NOMO-1 treated with dmso at 0.1 percent for 144 hours (cell line): ENCODE measurements around the gene CERS5.
A peak's percentile ranks its signal among the peaks of the same experiment; 100 is the strongest.
"Not testable (repeated sequence)": the region's sequence is repeated elsewhere in the genome, so short reads cannot be mapped to it uniquely, and the experiment has no call there.

ENCODE experiments used
- DNase-seq: peaks from one replicate; lab custom pipeline; 2025; ENCODE audit not compliant: unreplicated experiment; lab: John Stamatoyannopoulos, UW

Gene CERS5

DNA sequence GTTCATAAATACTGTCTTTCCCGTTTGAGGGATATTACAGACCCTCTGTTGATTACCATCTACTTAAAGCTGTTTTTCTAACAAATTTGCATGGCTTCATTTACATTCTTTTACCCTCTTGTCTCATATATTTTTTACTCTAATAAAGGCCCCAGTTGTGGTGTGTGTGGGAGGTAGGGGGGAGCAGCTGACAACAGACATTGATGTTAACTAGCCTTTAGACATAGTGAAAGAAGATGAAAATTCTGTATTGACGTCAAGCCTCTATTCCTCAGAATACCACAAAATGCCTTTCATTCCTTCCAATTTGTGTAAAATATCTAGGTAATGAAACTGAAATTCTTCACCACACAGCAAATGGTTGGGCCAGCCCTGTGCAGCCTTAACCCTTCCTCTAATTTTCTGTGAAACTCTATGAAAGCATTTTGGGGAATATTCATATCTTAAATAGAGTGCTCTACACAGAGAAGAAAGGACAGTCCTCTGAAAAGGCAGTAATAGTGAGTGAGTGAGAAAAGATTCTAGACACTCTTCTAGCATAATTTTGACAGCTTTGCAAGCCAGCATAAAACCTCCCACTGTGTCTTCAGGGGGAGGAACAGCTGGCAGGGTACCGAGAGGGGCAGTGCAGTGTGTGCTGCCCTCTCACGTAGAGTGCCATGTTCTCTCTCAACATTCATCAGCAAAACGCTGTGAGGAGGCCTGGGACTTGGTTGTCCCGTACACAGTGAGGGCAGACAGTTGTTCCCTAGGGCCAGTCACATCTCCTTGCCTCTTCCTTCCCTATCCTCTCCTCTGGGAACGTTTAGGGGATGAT is 20.1 kb upstream of the CERS5 start:
- no peak for DNase-seq

DNA sequence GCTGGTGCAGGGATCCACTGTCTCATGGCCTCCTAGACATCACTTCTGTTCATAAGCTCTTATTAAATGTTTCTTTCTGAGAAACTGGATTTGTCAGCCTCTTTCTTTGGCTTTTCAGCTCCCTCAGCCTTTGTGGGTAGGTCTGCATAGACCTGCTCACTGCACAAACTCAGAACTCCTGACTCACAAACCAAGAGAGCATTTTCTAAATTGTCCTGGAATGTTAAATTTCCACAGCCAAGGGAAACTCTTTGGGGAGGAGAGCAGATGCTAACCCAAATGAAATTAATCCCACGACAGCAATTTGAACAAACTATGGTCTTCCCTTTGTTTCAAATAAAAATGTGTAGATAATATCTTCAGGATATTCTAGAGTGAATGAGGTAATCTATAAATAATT is 19.5 kb upstream of the CERS5 start:
- DNase-seq: no peak

DNA sequence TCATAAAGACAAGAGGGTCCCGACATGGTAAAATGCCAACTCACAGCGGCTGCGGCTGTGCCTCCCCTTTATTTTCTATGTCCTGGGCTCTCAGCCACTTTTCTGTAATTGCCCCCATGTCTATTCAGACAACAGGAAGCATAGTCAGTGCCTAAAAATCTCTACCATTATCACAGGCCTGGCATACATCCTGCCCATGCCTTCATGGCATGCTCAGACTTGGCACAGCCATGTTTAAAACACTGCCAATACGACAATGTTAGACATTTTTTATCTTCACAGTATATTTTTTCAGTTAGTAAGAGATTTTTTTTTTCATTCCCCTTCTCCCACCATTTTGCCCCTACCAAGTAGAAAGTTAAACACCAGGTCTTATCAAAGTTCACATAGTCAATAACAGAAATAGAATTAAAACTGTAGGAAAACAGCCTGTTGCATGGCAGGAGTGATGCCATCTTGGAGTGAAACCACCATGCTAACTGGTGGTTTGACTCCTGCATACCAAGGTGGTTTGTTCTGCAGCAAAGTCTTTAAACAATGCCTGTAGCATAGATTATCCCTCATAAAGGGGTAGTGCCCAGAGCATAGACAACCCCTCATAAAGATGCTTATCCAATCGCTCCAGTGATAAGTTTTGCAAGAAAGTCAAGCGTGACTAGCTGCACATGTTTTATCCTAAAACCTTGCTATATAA is 18.9 kb upstream of the CERS5 start:
- DNase-seq: no peak

DNA sequence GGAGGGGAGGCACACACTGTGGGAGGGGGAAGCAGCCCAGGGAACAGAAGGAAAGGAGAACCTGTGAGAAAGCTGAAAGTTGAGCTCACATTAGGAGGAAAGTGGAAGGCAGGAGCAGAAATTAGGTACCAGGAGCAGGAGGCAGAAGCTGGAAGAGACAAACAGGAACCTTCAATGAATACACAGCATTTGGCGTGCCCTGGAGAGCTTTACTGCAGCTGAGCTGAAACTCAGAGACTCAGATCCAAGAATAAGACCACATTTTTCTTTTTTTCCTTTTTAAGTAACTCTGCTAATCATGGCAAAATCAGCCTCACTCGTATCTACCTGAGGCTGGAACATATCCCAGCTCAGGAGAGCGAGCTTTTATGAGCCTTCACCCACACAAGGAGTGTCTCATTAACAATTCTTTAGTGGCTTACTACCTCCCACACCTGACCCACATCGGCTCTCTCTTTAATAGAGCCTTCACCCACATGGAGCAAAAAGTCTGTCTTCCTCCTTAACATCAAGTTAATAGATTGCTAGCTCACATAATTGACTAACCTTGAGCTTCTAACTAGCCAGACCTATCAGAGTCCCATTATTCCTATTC is 18.2 kb upstream of the CERS5 start:
- no peak for DNase-seq

DNA sequence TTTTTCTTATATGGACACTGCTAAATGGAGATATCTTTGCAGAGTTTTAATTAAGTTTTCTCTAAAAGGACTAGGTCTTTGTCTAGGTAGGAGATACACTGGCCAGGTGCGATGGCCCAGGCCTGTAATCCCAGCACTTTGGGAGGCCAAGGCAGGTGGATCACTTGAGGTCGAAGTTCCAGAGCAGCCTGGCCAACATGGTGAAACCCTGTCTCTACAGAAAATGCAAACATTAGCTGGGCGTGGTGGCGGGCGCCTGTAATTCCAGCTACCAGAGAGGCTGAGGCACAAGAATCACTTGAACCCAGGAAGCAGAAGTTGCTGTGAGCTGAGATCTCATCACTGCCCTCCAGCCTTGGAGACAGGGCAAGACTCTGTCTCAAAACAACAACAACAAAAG is 17.1 kb upstream of the CERS5 start:
- no peak for DNase-seq

DNA sequence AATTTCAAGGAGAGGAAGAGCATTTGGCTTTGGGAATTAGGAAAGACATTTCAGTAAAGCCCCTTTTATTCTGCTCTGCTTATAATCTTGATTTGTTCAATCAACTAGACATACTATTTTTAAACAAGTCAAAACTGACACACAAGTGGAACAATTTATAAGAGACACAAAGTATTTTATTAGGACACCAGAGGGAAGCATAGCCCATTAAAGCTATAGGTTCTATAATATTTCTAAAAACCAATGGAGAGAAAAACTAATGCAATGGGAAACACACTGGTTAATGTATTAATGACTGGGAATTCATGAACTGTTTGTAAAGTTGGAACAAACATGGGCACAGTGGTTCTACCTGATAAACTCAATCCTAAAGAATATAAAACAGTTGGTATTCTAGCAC is 15.3 kb upstream of the CERS5 start:
- no peak for DNase-seq

DNA sequence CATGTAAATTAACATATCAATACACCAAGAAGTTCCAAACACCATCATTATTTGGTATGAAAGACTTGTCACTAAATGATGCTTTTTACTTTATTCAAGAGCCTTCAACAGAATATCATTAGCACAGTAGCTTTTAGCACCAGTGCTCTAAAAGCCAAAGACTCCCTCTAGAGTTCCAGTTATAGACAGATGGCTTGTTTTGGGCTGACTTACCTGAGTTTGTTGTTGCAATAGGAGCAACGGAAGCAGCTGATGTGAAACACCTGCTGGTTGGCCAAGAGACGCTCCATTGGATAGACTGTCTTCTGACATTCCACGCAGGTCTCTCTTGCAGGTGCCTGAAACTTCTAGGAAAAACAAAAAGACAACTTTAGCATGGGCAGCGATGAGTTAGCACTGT is 14.5 kb upstream of the CERS5 start:
- no peak for DNase-seq

DNA sequence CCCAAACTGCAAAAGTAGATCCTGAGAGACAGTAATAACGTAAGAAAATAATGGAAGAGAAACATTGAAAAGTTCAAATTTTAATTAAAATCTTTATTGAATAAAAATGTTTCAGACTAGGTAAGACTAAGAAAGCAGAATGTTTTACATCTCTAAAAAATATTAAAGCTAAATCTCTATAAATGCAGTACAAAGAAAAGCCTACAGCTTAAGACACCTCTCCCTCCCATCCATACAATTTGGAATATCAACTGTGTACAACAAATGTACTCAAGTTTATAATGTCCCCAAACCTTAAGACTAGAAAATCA is 8.5 kb upstream of the CERS5 start:
- DNase-seq: no peak

DNA sequence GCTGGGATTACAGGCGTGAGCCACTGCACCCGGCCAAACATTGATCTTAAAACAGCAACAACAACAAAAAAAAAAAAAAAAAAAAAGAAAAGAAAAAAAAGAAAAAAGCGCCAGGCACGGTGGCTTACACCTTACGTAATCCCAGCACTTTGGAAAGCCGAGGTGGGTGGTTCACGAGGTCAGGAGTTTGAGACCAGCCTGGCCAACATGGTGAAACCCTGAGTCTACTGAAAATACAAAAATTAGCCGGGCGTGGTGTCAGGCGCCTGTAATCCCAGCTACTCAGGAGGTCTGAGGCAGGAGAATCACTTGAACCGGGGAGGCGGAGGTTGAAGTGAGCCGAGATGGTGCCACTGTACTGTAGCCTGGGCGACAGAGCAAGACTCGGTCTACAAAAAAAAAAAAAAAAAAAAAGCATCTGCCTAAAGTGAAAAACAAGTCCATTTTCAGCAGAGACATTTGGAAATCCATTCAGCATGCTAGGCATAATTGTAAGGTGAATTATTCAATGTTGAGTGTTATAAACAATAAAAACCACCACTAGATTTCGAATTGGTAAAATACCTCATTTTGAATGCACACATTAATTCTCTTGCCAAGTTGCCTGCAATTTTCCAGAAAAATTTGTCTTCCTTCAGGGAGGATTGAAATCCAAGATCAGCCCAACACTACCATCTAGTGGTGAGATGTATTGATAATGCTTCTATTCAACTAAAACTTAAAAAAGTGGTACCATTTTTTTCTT is 8.0 kb upstream of the CERS5 start:
- DNase-seq: no peak

DNA sequence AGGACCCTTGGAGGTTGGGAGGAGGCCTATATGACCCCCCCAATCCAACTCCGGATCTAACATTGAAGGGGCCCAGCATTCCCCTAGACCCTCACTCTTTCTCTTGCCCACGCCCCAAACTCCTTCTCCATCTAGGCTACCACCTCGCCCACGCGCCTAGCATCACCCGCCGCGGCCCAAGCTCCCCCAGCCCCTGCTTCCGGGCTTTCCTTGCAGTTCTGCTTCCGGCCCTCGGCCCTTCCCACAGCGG is 445 bp downstream of the CERS5 start:
- peak; percentile 25 for DNase-seq

DNA sequence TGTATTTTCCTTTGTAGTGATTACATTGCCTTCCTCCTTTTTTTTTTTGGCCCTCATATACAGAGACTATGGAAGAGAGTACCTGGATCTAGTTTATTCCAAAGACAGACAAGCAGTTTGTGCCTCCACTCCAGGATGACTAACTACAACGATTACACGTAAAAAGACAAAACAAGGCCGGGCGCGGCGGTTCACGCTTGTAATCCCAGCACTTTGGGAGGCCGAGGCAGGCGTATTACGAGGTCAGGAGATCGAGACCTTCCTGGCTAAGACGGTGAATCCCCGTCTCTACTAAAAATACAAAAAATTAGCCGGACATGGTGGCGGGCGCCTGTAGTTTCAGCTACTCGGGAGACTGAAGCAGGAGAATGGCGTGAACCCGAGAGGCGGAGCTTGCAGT is 2.2 kb downstream of the CERS5 start:
- DNase-seq: no peak

DNA sequence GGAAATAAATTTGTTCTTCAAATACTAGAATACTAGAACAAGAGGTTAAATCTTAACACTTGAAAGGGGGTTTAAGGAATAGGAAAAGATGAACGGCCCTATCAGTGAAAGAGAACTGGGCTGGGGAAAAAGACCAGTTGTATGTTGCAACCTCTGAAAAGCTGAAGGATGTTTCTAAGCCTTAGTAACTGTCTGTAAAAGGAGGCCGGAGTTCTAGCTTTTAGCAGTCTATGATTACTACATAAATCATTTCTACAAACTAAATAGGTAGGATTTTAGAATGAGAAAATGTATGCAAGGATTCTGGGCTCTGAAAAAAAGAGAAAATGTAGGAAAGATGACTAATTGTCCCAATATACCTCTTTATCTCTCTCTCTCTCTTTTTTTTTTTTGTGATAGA is 4.9 kb downstream of the CERS5 start:
- DNase-seq: no peak

DNA sequence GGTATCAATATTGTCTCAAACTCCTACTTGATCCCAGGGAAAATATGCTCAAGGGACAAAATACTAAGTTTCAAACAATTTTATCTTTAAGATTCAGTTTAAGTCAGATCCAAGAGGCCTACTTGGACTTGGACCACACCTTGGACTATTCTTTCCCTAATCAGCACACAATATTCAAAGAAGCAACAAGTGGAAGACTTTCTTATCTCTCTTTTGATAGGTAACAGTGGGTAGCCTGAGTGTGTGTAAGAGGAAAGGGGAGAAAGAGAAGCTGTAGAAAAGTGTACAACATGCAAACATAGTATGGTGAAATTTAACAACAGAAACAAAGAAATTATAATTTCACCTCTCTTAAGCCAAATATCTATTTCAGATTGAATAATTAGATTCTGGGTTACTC is 6.5 kb downstream of the CERS5 start:
- no peak for DNase-seq

DNA sequence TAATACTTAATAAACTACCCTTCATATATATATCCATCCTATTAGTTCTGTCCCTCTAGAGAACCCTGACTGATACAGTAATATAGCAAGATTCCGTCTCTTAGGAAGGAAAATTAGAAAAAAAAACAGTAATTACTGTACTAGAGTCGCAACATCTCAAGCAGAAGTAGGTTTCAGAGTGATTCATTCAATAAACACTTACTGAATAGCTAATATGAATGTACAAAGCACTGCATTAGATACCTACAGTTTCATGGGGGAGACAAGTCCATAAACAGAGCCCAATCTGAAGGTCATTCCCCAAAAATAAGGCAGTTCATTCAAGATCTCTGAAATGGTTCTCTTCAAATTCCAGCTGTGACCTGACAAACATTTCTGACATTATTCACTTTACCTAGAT is 9.9 kb downstream of the CERS5 start:
- no peak for DNase-seq

DNA sequence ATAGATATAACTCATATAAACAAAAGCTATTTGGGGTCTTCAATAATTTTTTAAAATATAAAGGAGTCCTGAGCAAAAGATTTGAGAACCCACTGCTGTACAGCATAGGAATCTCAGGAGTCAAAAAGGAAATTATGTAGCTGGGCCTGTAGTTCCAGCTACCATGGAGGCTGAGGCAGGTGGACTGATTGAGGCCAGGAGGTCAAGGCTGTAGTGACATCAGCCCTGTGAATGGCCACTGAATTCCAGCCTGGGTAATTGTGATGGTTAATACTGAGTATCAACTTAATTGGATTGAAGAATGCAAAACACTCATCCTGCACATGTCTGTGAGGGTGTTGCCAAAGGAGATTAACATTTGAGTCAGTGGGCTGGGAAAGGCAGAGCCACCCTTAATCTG is 10.5 kb downstream of the CERS5 start:
- no peak for DNase-seq

DNA sequence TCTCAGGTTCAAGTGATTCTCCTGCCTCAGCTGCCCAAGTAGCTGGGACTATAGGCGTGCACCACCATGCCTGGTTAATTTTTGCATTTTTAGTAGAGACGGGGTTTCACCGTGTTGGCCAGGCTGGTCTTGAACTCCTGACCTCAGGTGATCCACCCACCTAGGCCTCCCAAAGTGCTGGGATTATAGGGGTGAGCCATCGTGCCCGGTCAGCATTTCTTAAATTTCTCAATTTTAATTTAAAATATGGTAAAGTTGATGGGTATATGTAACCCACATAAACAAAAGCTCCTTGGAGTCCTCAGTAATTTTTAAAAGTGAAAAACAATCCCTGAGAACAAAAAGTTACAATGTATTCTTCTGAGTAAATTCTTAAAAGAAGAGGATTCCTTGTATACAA is 12.2 kb downstream of the CERS5 start:
- DNase-seq: not testable (repeated sequence)

DNA sequence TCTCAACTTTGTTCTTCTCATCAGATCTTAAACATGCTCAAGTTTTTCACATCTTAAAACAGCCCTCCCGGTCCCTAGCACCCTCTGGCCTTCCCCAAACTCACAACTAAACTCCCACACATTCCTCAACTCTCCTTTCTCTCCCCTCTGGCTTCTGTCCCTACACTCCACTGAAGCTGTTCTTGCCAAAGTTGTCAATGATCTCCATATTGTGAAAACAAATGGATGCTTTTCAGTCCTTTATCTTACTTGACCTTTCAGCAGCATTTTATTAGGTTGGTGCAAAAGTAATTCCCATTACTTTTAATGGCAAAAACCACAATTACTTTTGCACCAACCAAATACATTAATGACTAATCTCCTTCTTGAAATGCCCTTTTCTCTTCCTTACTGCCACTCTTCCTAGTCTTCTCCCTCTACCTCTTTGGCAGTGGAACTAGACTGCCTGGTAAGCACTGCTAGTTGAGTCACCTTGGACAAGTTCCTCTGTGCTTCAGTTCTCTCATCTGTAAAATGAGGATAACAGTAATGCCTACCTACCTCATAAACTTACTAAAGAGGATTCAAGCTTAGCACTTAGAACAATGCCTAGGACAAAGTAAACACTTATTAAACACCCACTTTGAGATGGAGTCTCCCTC is 16.0 kb downstream of the CERS5 start:
- no peak for DNase-seq

DNA sequence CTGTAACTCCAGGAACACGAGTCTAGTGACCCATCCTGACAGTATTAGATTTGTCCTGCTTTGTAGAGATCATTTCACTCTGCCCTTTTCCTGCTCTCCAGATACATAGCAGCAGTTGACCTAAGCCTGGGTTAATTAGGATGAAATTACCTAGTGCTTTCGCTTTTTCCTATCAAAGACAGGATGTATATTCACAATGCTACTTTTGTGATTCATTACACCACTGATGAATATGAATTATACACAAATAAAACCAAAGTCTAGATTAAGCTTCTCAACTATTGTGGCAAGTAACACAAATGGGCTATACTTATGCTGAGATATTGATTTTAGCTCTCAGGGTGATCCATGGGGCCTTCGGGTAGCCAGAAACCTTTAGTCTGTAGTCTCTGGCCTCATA is 17.9 kb downstream of the CERS5 start:
- no peak for DNase-seq

DNA sequence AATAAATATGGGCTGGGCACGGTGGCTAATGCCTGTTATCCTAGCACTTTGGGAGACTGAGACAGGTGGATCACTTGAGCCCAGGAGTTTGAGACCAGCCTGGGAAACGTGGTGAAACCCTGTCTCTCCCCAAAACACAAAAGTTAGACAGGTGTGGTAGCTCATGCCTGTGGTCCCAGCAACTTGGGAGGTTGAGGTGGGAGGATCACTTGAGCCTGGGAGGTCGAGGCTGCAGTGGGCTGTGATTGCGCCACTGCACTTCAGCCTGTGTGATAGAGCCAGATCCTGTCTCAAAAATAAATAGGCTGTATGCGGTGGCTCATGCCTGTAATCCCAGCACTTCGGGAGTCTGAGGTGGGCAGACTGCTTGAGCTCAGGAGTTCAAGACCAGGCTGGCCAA is 19.2 kb downstream of the CERS5 start:
- DNase-seq: not testable (repeated sequence)

DNA sequence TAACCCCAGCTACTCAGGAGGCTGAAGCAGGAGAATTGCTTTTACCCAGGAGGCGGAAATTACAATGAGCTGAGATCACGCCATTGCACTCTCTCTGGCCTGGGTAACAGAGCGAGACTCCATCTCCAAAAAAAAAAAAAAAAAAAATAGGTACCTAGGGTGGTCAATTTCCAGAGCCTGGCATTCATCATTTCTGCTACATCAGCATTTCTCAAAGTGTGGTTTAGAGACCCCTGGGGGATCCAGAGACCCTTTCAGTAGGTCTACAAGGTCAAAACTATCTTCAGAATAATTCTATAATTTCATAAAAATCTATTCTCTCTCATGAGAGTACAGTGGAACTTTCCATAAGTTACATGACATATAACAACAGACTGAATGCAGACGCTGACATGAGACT is 19.9 kb downstream of the CERS5 start:
- no peak for DNase-seq

DNA sequence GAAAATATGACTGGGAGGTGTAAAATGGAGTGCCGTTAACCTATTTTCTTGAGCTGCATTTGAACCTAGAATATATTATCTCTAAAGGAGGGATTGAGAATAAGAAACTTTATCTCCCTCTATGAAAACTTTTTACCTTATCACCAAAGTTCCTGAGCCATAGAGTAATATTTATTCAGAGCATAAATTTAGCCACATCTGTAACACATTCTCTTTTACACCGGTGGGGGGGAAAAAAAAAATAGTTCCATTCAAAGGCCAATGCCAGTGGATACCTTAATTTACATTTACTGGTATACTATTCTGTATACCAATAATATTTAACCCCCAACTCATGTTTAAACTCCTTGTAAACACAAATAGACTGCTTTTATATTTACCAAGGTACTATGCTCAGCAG is 21.7 kb downstream of the CERS5 start:
- DNase-seq: no peak

DNA sequence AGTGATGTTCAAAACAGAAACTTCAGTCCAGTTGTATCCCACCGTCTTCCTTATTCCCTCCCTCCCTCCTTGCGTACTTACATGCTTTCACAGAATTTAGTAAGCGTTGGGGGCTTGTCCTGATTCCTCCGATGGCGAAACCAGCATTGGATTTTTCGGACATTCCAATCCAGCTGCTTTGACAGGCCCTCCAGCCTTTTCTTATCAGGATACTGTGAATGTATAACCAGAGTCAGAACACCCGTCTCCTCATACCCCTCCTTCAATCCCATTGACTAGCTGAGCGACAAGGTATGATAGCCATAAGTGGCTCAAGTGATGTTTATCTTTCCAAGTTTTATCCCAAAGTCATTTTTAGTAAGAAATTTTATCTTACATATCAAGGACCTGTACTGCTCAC is 24.2 kb downstream of the CERS5 start:
- no peak for DNase-seq
